ENCODE measurements around the gene KLHDC10. TPM values are rescaled to one million over a fixed set of nuclear protein-coding genes. Genes with fewer than 3 reads are reported as not detected.
"Not testable (repeated sequence)": the region's sequence is repeated elsewhere in the genome, so short reads cannot be mapped to it uniquely, and the experiment has no call there.

The KLHDC10 gene
- polyA plus RNA-seq, 1 donor (not counting 4 experiments of a cell fraction or from before 2014, with no cell fraction given), result 22.7 TPM

- Histone ChIP-seq H3K9ac (ENCODE audit: control insufficient read depth, extremely low read depth, insufficient read depth, low read length) (no peak overlapping the region), H3K27me3 (ENCODE audit: control insufficient read depth, extremely low read depth, insufficient read depth, low read length) (no peaks in the 10 kb centered on the region), H3K4me3 (ENCODE audit: control insufficient read depth in 2 of 3, extremely low read depth in 1 of 3, insufficient read depth in 2 of 3, low read depth in 1 of 3, low read length in 3 of 3) (no peak overlapping the region), H3K36me3 (ENCODE audit: control insufficient read depth in 2 of 2, extremely low read depth in 1 of 2, insufficient read depth in 2 of 2, low read length in 2 of 2) (peaks cover 0 to 1% of the 10 kb centered on the region in 2 experiments), H3K4me1 (ENCODE audit: control insufficient read depth, extremely low read depth, insufficient read depth, low read length) (peaks cover 5% of the 10 kb centered on the region), H4K20me1 (ENCODE audit: control insufficient read depth, extremely low read depth, insufficient read depth, low read length) (no peaks in the 10 kb centered on the region), H3K27ac (ENCODE audit: control insufficient read depth, insufficient read depth, low read length) (no peak overlapping the region), H3K9me3 (ENCODE audit: control insufficient read depth, low read depth, low read length) (no peaks in the 10 kb centered on the region), H3K9me1 (ENCODE audit: control insufficient read depth, extremely low read depth, insufficient read depth, low read length) (no peaks in the 10 kb centered on the region), H3K79me2 (ENCODE audit: control insufficient read depth, insufficient read depth, low read length) (peaks cover 11% of the 10 kb centered on the region), H2AFZ (ENCODE audit: control insufficient read depth, low read length) (no peak overlapping the region), H3K4me2 (ENCODE audit: control insufficient read depth, extremely low read depth, insufficient read depth, low read depth, low read length) (no peak overlapping the region)
- TF ChIP-seq CTCF (optimal IDR thresholded peaks at IDR 0.05 in 1 of 3, IDR thresholded peaks at IDR 0.05 in 1 of 3, conservative IDR thresholded peaks at IDR 0.05 in 1 of 3; ENCODE audit: extremely low read depth in 1 of 3, insufficient read depth in 2 of 3, low read length in 3 of 3) (no peak), EZH2 (IDR thresholded peaks at IDR 0.05; ENCODE audit: low read length) (no peak)
- no peak for DNase-seq (ENCODE audit: low read depth, low spot score)
- dilution Hi-C loops (cut with MboI; ENCODE audit: extremely low pct_ligation_motif_present, low sequenced_read_pairs), result no loop called here
- FAIRE-seq, result no peak
Measured at GRCh38 chr7:130047831-130048230, 22.5 kb upstream of the KLHDC10 start.

DNA sequence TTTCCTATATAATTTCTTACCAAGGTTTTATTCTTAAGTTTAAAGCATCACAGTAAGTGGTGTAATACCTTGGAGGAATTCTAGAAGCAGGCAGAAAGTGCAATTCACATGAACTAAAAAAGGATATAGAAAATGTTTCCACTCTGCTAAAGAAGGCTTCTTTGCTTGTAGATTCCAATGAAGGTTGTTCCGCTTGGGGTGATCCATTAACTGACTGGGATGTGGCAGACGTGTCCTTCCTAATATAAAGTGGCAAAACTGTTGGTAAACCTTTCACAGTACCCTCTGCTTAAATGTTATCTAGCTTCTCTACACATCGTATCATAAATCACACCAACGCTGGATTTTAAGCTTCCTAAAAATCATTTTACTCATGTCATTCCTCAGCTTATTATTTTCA is 21.4 kb upstream of the KLHDC10 start:
- H4K20me1 ChIP-seq (ENCODE audit: control insufficient read depth, extremely low read depth, insufficient read depth, low read length), result no peaks in the 10 kb centered on the region
- H3K9me3 ChIP-seq (ENCODE audit: control insufficient read depth, low read depth, low read length), result no peaks in the 10 kb centered on the region
- no peak overlapping the region for H2AFZ ChIP-seq (ENCODE audit: control insufficient read depth, low read length)
- H3K4me3 ChIP-seq (ENCODE audit: control insufficient read depth in 2 of 3, extremely low read depth in 1 of 3, insufficient read depth in 2 of 3, low read depth in 1 of 3, low read length in 3 of 3), result no peak overlapping the region
- FAIRE-seq, result no peak
- no peak overlapping the region for H3K27ac ChIP-seq (ENCODE audit: control insufficient read depth, insufficient read depth, low read length)
- H3K4me2 ChIP-seq (ENCODE audit: control insufficient read depth, extremely low read depth, insufficient read depth, low read depth, low read length), result no peak overlapping the region
- H3K27me3 ChIP-seq (ENCODE audit: control insufficient read depth, extremely low read depth, insufficient read depth, low read length), result no peaks in the 10 kb centered on the region
- H3K4me1 ChIP-seq (ENCODE audit: control insufficient read depth, extremely low read depth, insufficient read depth, low read length), result peaks cover 5% of the 10 kb centered on the region
- peaks cover 11% of the 10 kb centered on the region for H3K79me2 ChIP-seq (ENCODE audit: control insufficient read depth, insufficient read depth, low read length)
- TF ChIP-seq CTCF (optimal IDR thresholded peaks at IDR 0.05 in 1 of 3, IDR thresholded peaks at IDR 0.05 in 1 of 3, conservative IDR thresholded peaks at IDR 0.05 in 1 of 3; ENCODE audit: extremely low read depth in 1 of 3, insufficient read depth in 2 of 3, low read length in 3 of 3) (no peak), EZH2 (IDR thresholded peaks at IDR 0.05; ENCODE audit: low read length) (no peak)
- no peak overlapping the region for H3K9ac ChIP-seq (ENCODE audit: control insufficient read depth, extremely low read depth, insufficient read depth, low read length)
- peaks cover 0 to 1% of the 10 kb centered on the region in 2 experiments for H3K36me3 ChIP-seq (ENCODE audit: control insufficient read depth in 2 of 2, extremely low read depth in 1 of 2, insufficient read depth in 2 of 2, low read length in 2 of 2)
- no peaks in the 10 kb centered on the region for H3K9me1 ChIP-seq (ENCODE audit: control insufficient read depth, extremely low read depth, insufficient read depth, low read length)
- dilution Hi-C loops (cut with MboI; ENCODE audit: extremely low pct_ligation_motif_present, low sequenced_read_pairs), result no loop called here
- no peak for DNase-seq (ENCODE audit: low read depth, low spot score)

- H3K36me3 ChIP-seq (ENCODE audit: control insufficient read depth in 2 of 2, extremely low read depth in 1 of 2, insufficient read depth in 2 of 2, low read length in 2 of 2); FAIRE-seq; H2AFZ ChIP-seq (ENCODE audit: control insufficient read depth, low read length); H3K9me3 ChIP-seq (ENCODE audit: control insufficient read depth, low read depth, low read length); H3K9me1 ChIP-seq (ENCODE audit: control insufficient read depth, extremely low read depth, insufficient read depth, low read length); dilution Hi-C loops (cut with MboI; ENCODE audit: extremely low pct_ligation_motif_present, low sequenced_read_pairs); H3K27me3 ChIP-seq (ENCODE audit: control insufficient read depth, extremely low read depth, insufficient read depth, low read length); H3K4me2 ChIP-seq (ENCODE audit: control insufficient read depth, extremely low read depth, insufficient read depth, low read depth, low read length); H3K27ac ChIP-seq (ENCODE audit: control insufficient read depth, insufficient read depth, low read length); H4K20me1 ChIP-seq (ENCODE audit: control insufficient read depth, extremely low read depth, insufficient read depth, low read length); H3K9ac ChIP-seq (ENCODE audit: control insufficient read depth, extremely low read depth, insufficient read depth, low read length); DNase-seq (ENCODE audit: low read depth, low spot score); H3K4me1 ChIP-seq (ENCODE audit: control insufficient read depth, extremely low read depth, insufficient read depth, low read length); H3K4me3 ChIP-seq (ENCODE audit: control insufficient read depth in 2 of 3, extremely low read depth in 1 of 3, insufficient read depth in 2 of 3, low read depth in 1 of 3, low read length in 3 of 3): not testable (repeated sequence)
- peaks cover 11% of the 10 kb centered on the region for H3K79me2 ChIP-seq (ENCODE audit: control insufficient read depth, insufficient read depth, low read length)
Measured at GRCh38 chr7:130052250-130052649, 18.1 kb upstream of the KLHDC10 start.

DNA sequence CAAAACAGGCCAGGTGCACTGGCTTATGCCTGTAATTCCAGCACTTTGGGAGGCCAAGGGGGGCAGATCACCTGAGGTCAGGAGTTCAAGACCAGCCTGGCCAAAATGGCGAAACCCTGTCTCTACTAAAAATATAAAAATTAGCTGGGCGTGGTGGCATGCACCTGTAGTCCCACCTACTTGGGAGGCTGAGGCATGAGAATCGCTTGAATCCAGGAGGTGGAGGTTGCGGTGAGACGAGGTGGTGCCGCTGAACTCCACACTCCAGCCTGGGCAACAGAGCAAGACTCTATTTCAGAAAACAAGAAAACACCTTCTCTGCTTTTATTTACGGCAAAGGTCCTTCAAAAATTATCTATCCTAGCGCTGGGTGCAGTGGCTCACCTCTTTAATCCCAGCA is 15.1 kb upstream of the KLHDC10 start:
- dilution Hi-C loops (cut with MboI; ENCODE audit: extremely low pct_ligation_motif_present, low sequenced_read_pairs); H3K27ac ChIP-seq (ENCODE audit: control insufficient read depth, insufficient read depth, low read length); H3K4me1 ChIP-seq (ENCODE audit: control insufficient read depth, extremely low read depth, insufficient read depth, low read length): not testable (repeated sequence)

More for the DNA sequence above, 15.1 kb upstream of the KLHDC10 start:
- H3K9me3 ChIP-seq (ENCODE audit: control insufficient read depth, low read depth, low read length); FAIRE-seq; H3K79me2 ChIP-seq (ENCODE audit: control insufficient read depth, insufficient read depth, low read length); H3K4me2 ChIP-seq (ENCODE audit: control insufficient read depth, extremely low read depth, insufficient read depth, low read depth, low read length); H3K36me3 ChIP-seq (ENCODE audit: control insufficient read depth in 2 of 2, extremely low read depth in 1 of 2, insufficient read depth in 2 of 2, low read length in 2 of 2); DNase-seq (ENCODE audit: low read depth, low spot score); H4K20me1 ChIP-seq (ENCODE audit: control insufficient read depth, extremely low read depth, insufficient read depth, low read length); H3K27me3 ChIP-seq (ENCODE audit: control insufficient read depth, extremely low read depth, insufficient read depth, low read length); H3K9ac ChIP-seq (ENCODE audit: control insufficient read depth, extremely low read depth, insufficient read depth, low read length); H3K4me3 ChIP-seq (ENCODE audit: control insufficient read depth in 2 of 3, extremely low read depth in 1 of 3, insufficient read depth in 2 of 3, low read depth in 1 of 3, low read length in 3 of 3); H2AFZ ChIP-seq (ENCODE audit: control insufficient read depth, low read length); H3K9me1 ChIP-seq (ENCODE audit: control insufficient read depth, extremely low read depth, insufficient read depth, low read length): not testable (repeated sequence)
